Iris pigment epithelial cell (primary cell): ENCODE results near the gene FABP1.

Source experiments
- DNase-seq: peaks from one replicate; pipeline ENCODE4 v3.0.0-alpha.2; 2011; ENCODE audit warnings: low read depth

FABP1 gene

GRCh38 chr2:88081924-88082608 lies 45.8 kb downstream of the FABP1 start:
- no peak for DNase-seq

GRCh38 chr2:88080545-88080944 lies 47.3 kb downstream of the FABP1 start:
- DNase-seq: no peak

DNA sequence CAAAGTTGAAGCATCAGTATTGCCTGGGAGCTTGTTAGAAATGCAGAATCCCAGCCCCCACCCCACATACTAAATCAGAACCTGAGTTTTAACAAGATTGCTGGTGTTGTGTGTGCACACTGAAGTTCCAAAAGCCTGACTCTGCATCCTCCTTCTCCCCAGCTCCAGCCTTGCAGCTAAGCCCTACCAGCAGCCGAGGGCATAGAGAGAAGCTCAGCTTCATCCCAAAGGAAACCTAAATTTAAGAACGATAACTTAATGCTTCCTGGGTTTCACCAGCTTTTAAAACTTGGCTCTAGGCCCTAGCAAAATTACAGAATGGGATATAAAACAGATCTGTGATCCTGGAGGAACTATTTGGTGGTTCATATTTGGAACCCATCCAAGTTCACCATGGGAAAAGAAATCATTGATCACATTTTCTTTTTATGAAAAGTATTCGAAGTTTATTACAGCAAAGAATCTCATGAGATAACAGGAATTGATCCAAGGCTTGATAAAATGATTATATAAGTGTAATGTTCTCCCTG lies 49.2 kb downstream of the FABP1 start:
- DNase-seq: no peak

DNA sequence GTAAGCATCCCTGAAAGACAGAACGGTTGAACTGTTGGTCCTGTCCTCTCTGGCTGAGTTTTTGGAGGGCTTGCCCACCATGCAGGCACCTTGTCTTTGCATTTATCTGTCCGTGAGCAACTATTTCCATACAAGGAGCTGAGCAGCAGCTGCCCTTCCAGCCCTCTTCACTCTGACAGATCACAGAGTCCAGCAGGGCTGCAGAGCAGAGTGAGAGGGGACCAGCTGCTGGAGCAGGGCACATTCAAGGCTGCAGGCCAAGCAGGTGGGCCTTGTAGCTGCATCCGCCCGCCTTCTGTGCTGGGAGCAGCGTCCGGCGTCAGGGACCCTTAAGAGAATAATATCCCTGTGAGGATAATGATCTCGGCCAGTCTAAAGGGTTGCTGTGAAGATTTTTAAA lies 50.8 kb downstream of the FABP1 start:
- no peak for DNase-seq

GRCh38 chr2:88074854-88075292 lies 53.0 kb downstream of the FABP1 start:
- peak; percentile 90 for DNase-seq

GRCh38 chr2:88074150-88074549 lies 53.7 kb downstream of the FABP1 start:
- DNase-seq: no peak
